CD1c-positive myeloid dendritic cell (primary cell): ENCODE measurements around the gene KCNK2.
"Not testable (repeated sequence)": the region's sequence is repeated elsewhere in the genome, so short reads cannot be mapped to it uniquely, and the experiment has no call there.

Experiments used
- DNase-seq: peaks from one replicate; pipeline ENCODE4 v3.0.0-alpha.2; 2016; ENCODE audit errors: extremely low spot score

KCNK2 gene

GRCh38 chr1:215151841-215152549, 69.5 kb downstream of the KCNK2 start:
- no peak for DNase-seq

GRCh38 chr1:215156232-215156631, 73.7 kb downstream of the KCNK2 start:
- DNase-seq = no peak

- DNase-seq = no peak
Measured at GRCh38 chr1:215160351-215160750, 77.8 kb downstream of the KCNK2 start.

- not testable (repeated sequence) for DNase-seq
Measured at GRCh38 chr1:215163144-215163543, 80.6 kb downstream of the KCNK2 start.

- DNase-seq = no peak
Measured at GRCh38 chr1:215166886-215167285, 84.3 kb downstream of the KCNK2 start.

- no peak for DNase-seq
Measured at GRCh38 chr1:215181518-215181917, 99.0 kb downstream of the KCNK2 start.

- no peak for DNase-seq
Measured at GRCh38 chr1:215185067-215185620, 102.6 kb downstream of the KCNK2 start.

- no peak for DNase-seq
Measured at GRCh38 chr1:215188302-215188950, 105.9 kb downstream of the KCNK2 start.

- DNase-seq = no peak
Measured at GRCh38 chr1:215192306-215192705, 109.8 kb downstream of the KCNK2 start.

GRCh38 chr1:215198021-215198420, 115.5 kb downstream of the KCNK2 start:
- no peak for DNase-seq

GRCh38 chr1:215200121-215200520, 117.6 kb downstream of the KCNK2 start:
- DNase-seq = no peak

GRCh38 chr1:215201283-215201682, 118.7 kb downstream of the KCNK2 start:
- no peak for DNase-seq

- no peak for DNase-seq
Measured at GRCh38 chr1:215202868-215203267, 120.3 kb downstream of the KCNK2 start.

GRCh38 chr1:215210167-215210566, 127.6 kb downstream of the KCNK2 start:
- DNase-seq = no peak

GRCh38 chr1:215215846-215216245, 133.3 kb downstream of the KCNK2 start:
- DNase-seq = no peak

GRCh38 chr1:215219372-215219771, 136.8 kb downstream of the KCNK2 start:
- DNase-seq = no peak

GRCh38 chr1:215220346-215220745, 137.8 kb downstream of the KCNK2 start:
- DNase-seq = no peak

- no peak for DNase-seq
Measured at GRCh38 chr1:215226757-215227156, 144.2 kb downstream of the KCNK2 start.

- no peak for DNase-seq
Measured at GRCh38 chr1:215228193-215228592, 145.7 kb downstream of the KCNK2 start.

- DNase-seq = no peak
Measured at GRCh38 chr1:215241451-215241850, 158.9 kb downstream of the KCNK2 start.

GRCh38 chr1:215243345-215244054, 161.0 kb downstream of the KCNK2 start:
- no peak for DNase-seq

GRCh38 chr1:215250913-215251312, 168.4 kb downstream of the KCNK2 start:
- no peak for DNase-seq

GRCh38 chr1:215251428-215251827, 168.9 kb downstream of the KCNK2 start:
- DNase-seq = no peak
